KMS-11 (cell line): ENCODE measurements around the gene ECT2L.

Experiments
- H2AFZ ChIP-seq: fragments of 200-600 bp; sonication (generic); 2 replicates; pipeline ENCODE4 v1.6.1; 2016; ENCODE audit warnings: antibody characterized with exemption, mixed run types, low read depth
- H3K27ac ChIP-seq: fragments of 200-600 bp; sonication (generic); 2 replicates; pipeline ENCODE4 v1.6.1; 2016; ENCODE audit warnings: mild to moderate bottlenecking, mixed run types
- H3K27me3 ChIP-seq: fragments of 200-600 bp; sonication (generic); 2 replicates; pipeline ENCODE4 v1.6.1; 2017; ENCODE audit warnings: mild to moderate bottlenecking, low read depth, mixed run types, moderate library complexity; ENCODE audit not compliant: insufficient read depth
- H3K36me3 ChIP-seq: fragments of 200-600 bp; sonication (generic); 2 replicates; pipeline ENCODE4 v1.6.1; 2017; ENCODE audit warnings: mild to moderate bottlenecking, mixed run types; ENCODE audit not compliant: insufficient read depth
- H3K4me1 ChIP-seq: fragments of 200-600 bp; sonication (generic); 2 replicates; pipeline ENCODE4 v1.6.1; 2016; ENCODE audit warnings: mild to moderate bottlenecking, low read depth, mixed run types; ENCODE audit not compliant: poor library complexity, severe bottlenecking
- H3K4me2 ChIP-seq: fragments of 200-600 bp; sonication (generic); 2 replicates; pipeline ENCODE4 v1.7.0; 2016; ENCODE audit warnings: mild to moderate bottlenecking, mixed run types
- H3K4me3 ChIP-seq: fragments of 200-600 bp; sonication (generic); IDR thresholded peaks from 2 replicates; pipeline ENCODE4 v1.6.1; 2017; ENCODE audit warnings: low read depth, low read length, mixed read lengths; ENCODE audit not compliant: insufficient read depth
- H3K79me2 ChIP-seq: fragments of 200-600 bp; sonication (generic); 2 replicates; pipeline ENCODE4 v1.6.1; 2016; ENCODE audit warnings: low read depth, mixed run types; ENCODE audit not compliant: insufficient read depth
- H3K9ac ChIP-seq: fragments of 200-600 bp; sonication (generic); 2 replicates; pipeline ENCODE4 v1.6.1; 2016; ENCODE audit warnings: mild to moderate bottlenecking, mixed run types
- H4K20me1 ChIP-seq: fragments of 200-600 bp; sonication (generic); 2 replicates; pipeline ENCODE4 v1.6.1; 2016; ENCODE audit warnings: mild to moderate bottlenecking, mixed run types; ENCODE audit not compliant: insufficient read depth
- TF ChIP-seq, protein P1 (sequence below): fragments of 200-600 bp; sonication (generic); conservative IDR thresholded peaks from 2 replicates; pipeline ENCODE4 v1.6.1; 2017; ENCODE audit warnings: low read depth, mild to moderate bottlenecking, antibody characterized with exemption, low read length, moderate library complexity, mixed read lengths

ECT2L gene

GRCh38 chr6:138914701-138915100 lies 118.8 kb downstream of the ECT2L start:
- Histone ChIP-seq H3K27ac (no peak overlapping the region), H4K20me1 (no peaks in the 10 kb centered on the region), H3K4me1 (no peaks in the 10 kb centered on the region), H2AFZ (no peak overlapping the region), H3K9ac (no peak overlapping the region), H3K27me3 (no peaks in the 10 kb centered on the region), H3K36me3 (no peaks in the 10 kb centered on the region), H3K79me2 (no peaks in the 10 kb centered on the region), H3K4me2 (no peak overlapping the region), H3K4me3 (no peak overlapping the region)
- TF ChIP-seq, protein P1, sequence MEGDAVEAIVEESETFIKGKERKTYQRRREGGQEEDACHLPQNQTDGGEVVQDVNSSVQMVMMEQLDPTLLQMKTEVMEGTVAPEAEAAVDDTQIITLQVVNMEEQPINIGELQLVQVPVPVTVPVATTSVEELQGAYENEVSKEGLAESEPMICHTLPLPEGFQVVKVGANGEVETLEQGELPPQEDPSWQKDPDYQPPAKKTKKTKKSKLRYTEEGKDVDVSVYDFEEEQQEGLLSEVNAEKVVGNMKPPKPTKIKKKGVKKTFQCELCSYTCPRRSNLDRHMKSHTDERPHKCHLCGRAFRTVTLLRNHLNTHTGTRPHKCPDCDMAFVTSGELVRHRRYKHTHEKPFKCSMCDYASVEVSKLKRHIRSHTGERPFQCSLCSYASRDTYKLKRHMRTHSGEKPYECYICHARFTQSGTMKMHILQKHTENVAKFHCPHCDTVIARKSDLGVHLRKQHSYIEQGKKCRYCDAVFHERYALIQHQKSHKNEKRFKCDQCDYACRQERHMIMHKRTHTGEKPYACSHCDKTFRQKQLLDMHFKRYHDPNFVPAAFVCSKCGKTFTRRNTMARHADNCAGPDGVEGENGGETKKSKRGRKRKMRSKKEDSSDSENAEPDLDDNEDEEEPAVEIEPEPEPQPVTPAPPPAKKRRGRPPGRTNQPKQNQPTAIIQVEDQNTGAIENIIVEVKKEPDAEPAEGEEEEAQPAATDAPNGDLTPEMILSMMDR, result no peak

DNA sequence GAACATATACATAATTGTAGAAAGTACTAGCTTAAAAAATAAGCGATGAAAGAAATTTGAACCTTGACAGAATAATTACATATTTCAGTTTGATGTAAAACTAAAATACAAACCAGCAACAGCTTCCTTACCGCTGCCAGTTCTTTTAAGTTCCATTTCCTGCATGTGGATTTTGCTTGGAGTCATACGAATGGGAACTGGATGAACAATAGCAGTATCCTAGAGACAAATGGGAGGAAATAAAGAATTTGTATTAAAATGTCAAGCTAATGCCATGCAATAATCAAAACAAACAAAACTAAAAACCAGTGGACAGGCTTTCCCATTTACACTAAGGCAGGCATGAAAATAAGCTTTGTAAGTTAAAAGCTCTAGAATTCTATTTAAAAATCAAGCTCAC lies 125.0 kb downstream of the ECT2L start:
- Histone ChIP-seq H3K27me3 (no peaks in the 10 kb centered on the region), H3K4me1 (no peaks in the 10 kb centered on the region), H3K4me3 (no peak overlapping the region), H4K20me1 (no peaks in the 10 kb centered on the region), H3K27ac (no peak overlapping the region), H3K4me2 (no peak overlapping the region), H2AFZ (no peak overlapping the region), H3K9ac (no peak overlapping the region), H3K36me3 (no peaks in the 10 kb centered on the region), H3K79me2 (no peaks in the 10 kb centered on the region)
- TF ChIP-seq, protein P1, result no peak

DNA sequence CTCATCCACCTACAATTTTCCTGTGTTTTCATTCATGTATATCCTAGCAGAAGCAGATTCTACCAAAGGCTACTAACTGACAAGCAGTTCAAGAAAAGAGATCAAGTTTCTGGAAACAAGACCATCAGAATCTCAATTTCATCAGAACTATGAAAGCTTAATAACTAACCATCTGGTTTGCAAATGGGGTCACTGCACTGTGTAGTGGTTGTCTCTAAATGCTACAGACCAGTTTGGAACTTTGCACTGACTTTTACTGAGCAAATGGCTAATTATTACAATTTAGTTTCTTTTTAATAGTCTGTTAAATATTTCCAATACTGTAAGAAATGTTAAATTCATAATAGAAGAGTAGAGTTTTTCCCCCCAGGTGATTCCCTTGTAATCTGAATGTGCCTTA lies 127.7 kb downstream of the ECT2L start:
- Histone ChIP-seq H4K20me1 (no peaks in the 10 kb centered on the region), H3K4me3 (no peak overlapping the region), H3K27me3 (no peaks in the 10 kb centered on the region), H3K4me1 (no peaks in the 10 kb centered on the region), H3K27ac (no peak overlapping the region), H3K36me3 (no peaks in the 10 kb centered on the region), H3K79me2 (no peaks in the 10 kb centered on the region), H2AFZ (no peak overlapping the region), H3K4me2 (no peak overlapping the region), H3K9ac (no peak overlapping the region)
- TF ChIP-seq, protein P1, result no peak

DNA sequence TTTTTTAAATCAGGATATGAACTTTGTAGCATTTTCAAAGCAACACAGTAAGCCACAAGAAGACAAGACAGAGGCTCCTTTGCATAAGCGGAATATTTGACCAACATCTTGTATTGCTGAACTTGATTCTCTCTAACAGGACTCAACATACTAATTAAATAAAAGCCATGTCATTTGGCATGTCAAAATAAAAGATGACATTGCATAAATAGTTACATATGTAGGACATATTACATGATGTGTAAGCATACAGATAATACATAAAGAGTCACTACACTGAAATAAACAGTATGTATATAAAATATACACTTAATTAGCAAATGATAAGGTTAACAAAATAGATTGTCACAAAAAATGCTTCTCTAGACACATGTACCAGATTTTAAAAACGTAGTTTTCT lies 129.9 kb downstream of the ECT2L start:
- no peak overlapping the region for H3K9ac ChIP-seq
- H3K36me3 ChIP-seq, result no peaks in the 10 kb centered on the region
- no peaks in the 10 kb centered on the region for H4K20me1 ChIP-seq
- TF ChIP-seq, protein P1, result no peak
- H3K4me2 ChIP-seq, result no peak overlapping the region
- H3K4me1 ChIP-seq, result no peaks in the 10 kb centered on the region
- H3K27ac ChIP-seq, result no peak overlapping the region
- H3K27me3 ChIP-seq, result no peaks in the 10 kb centered on the region
- H3K4me3 ChIP-seq, result no peak overlapping the region
- no peaks in the 10 kb centered on the region for H3K79me2 ChIP-seq
- H2AFZ ChIP-seq, result no peak overlapping the region

DNA sequence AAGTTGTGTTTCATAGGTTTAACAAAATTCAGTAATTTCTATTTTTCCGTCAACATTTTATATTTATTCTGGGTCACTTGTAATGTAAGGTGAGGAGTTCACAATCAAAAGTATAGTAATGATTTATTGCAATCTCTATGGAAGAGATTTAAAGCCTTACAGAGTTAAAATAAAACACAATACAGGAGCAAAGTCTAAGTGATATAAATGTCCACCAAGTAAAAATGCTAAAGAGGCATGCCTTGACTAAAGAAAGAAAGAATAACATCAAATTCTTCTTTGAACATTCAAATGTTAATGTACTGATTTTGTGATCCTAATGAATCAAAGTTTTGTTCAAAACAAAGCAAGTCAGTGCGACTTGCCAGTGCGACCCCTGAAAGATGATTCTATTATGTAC lies 130.7 kb downstream of the ECT2L start:
- H4K20me1 ChIP-seq, result no peaks in the 10 kb centered on the region

More for the DNA sequence above, 130.7 kb downstream of the ECT2L start:
- H3K27me3 ChIP-seq, result no peaks in the 10 kb centered on the region
- no peak overlapping the region for H3K4me2 ChIP-seq
- no peak overlapping the region for H3K4me3 ChIP-seq
- H2AFZ ChIP-seq, result no peak overlapping the region
- no peak overlapping the region for H3K9ac ChIP-seq
- H3K79me2 ChIP-seq, result no peaks in the 10 kb centered on the region
- H3K27ac ChIP-seq, result no peak overlapping the region
- no peaks in the 10 kb centered on the region for H3K4me1 ChIP-seq
- no peaks in the 10 kb centered on the region for H3K36me3 ChIP-seq
- TF ChIP-seq, protein P1, result no peak
